HepG2 (cell line): ENCODE measurements around the gene RAB34. TPM values are rescaled to one million over a fixed set of nuclear protein-coding genes. Genes with fewer than 3 reads are reported as not detected.
A peak's percentile ranks its signal among the peaks of the same experiment; 100 is the strongest.

Experiments used
- ELK4 ChIP-seq: sonication (generic); formaldehyde crosslinking; IDR thresholded peaks from 2 replicates; pipeline ENCODE4 v1.9.0; 2021; ENCODE audit warnings: missing genetic modification reagents, borderline replicate concordance
- HMGXB3 ChIP-seq: sonication (generic); formaldehyde crosslinking; IDR thresholded peaks from 2 replicates; pipeline ENCODE4 v1.4.0; 2020; ENCODE audit warnings: missing genetic modification reagents, borderline replicate concordance
- HNRNPK ChIP-seq: fragments of 200-400 bp; formaldehyde crosslinking; IDR thresholded peaks from 2 replicates; pipeline ENCODE4 v1.6.1; 2018; ENCODE audit warnings: low read length, low read depth, moderate library complexity, mild to moderate bottlenecking; ENCODE audit not compliant: poor library complexity, severe bottlenecking
- KLF13 ChIP-seq: sonication (generic); formaldehyde crosslinking; IDR thresholded peaks from 2 replicates; pipeline ENCODE4 v1.4.0; 2020; ENCODE audit warnings: mild to moderate bottlenecking, missing genetic modification reagents
- MTA3 ChIP-seq: sonication (generic); formaldehyde crosslinking; IDR thresholded peaks from 2 replicates; pipeline ENCODE4 v1.4.0; 2020; ENCODE audit warnings: missing genetic modification reagents
- NONO ChIP-seq, 2 experiments: fragments of 450-650 bp in 1 of 2; sonication (generic) in 1 of 2; formaldehyde crosslinking in 1 of 2; IDR thresholded peaks in 1 of 2; conservative IDR thresholded peaks in 1 of 2; 2 replicates each; pipeline versions ENCODE4 v1.6.1 to v1.8.0; 2017 to 2022; ENCODE audit warnings: mild to moderate bottlenecking in 1 of 2, missing genetic modification reagents in 1 of 2, moderate library complexity in 1 of 2
- PHF8 ChIP-seq: sonication (generic); formaldehyde crosslinking; IDR thresholded peaks from 2 replicates; pipeline ENCODE4 v1.5.0; 2020; ENCODE audit warnings: missing genetic modification reagents
- POLR2A ChIP-seq, 2 experiments: IDR thresholded peaks; 2 replicates each; pipeline ENCODE4 v1.6.1; 2011; ENCODE audit warnings: low read depth in 2 of 2, low read length in 2 of 2, mild to moderate bottlenecking in 1 of 2, moderate library complexity in 1 of 2; ENCODE audit not compliant: insufficient read depth in 1 of 2
- RCOR2 ChIP-seq: IDR thresholded peaks from 2 replicates; pipeline ENCODE4 v1.6.1; 2016; ENCODE audit warnings: missing biosample characterization, missing genetic modification reagents
- TEF ChIP-seq: sonication (generic); formaldehyde crosslinking; IDR thresholded peaks from 2 replicates; pipeline ENCODE4 v1.5.0; 2020; ENCODE audit warnings: missing genetic modification reagents
- ZBTB38 ChIP-seq: sonication (generic); formaldehyde crosslinking; IDR thresholded peaks from 2 replicates; pipeline ENCODE4 v1.5.1; 2020; ENCODE audit warnings: mild to moderate bottlenecking, missing genetic modification reagents
- ZNF224 ChIP-seq: sonication (generic); formaldehyde crosslinking; IDR thresholded peaks from 2 replicates; pipeline ENCODE4 v1.5.0; 2020; ENCODE audit warnings: mild to moderate bottlenecking, missing genetic modification reagents
- ZNF44 ChIP-seq: sonication (generic); formaldehyde crosslinking; IDR thresholded peaks from 2 replicates; pipeline ENCODE4 v1.5.1; 2020; ENCODE audit warnings: mild to moderate bottlenecking, missing genetic modification reagents
- ZNF446 ChIP-seq: sonication (generic); formaldehyde crosslinking; IDR thresholded peaks from 2 replicates; pipeline ENCODE4 v1.5.0; 2020; ENCODE audit warnings: mild to moderate bottlenecking, missing genetic modification reagents
- ZNF550 ChIP-seq: sonication (generic); formaldehyde crosslinking; IDR thresholded peaks from 2 replicates; pipeline ENCODE4 v1.4.0; 2020; ENCODE audit warnings: mild to moderate bottlenecking, missing genetic modification reagents, borderline replicate concordance
- ZNF619 ChIP-seq: sonication (generic); formaldehyde crosslinking; IDR thresholded peaks from 2 replicates; pipeline ENCODE4 v1.4.0; 2020; ENCODE audit warnings: mild to moderate bottlenecking, missing genetic modification reagents
- ZNF629 ChIP-seq: sonication (generic); formaldehyde crosslinking; conservative IDR thresholded peaks from 2 replicates; pipeline ENCODE4 v1.5.0; 2020; ENCODE audit warnings: missing genetic modification reagents
- ZNF777 ChIP-seq: sonication (generic); formaldehyde crosslinking; IDR thresholded peaks from 2 replicates; pipeline ENCODE4 v1.4.0; 2020; ENCODE audit warnings: missing genetic modification reagents
- polyA plus RNA-seq, 8 experiments: library from polyadenylated mRNA; depleted of rRNA in 3 of 8; stranded (reverse) in 7 of 8; unstranded in 1 of 8; fragments of >200 nt; fragmentation: Illumina TruSeq in 4 of 8; extraction: Trizol in 4 of 8; gene quantifications; 2 replicates each; pipeline versions ENCODE4 v1.2.1 to v1.2.3, GENCODE V29; 2011 to 2016; ENCODE audit warnings: low read depth in 4 of 8, missing spikeins in 1 of 8, mixed read lengths in 1 of 8; ENCODE audit not compliant: insufficient read depth in 1 of 8
- total RNA-seq, 5 experiments: library from RNA; depleted of rRNA; stranded (reverse); fragments of >200 nt; fragmentation: Illumina TruSeq; extraction: Trizol; gene quantifications; 2 replicates each; pipeline ENCODE4 v1.2.3, GENCODE V29; 2016; ENCODE audit warnings: low read depth in 1 of 5
- TF ChIP-seq, protein P1 (sequence below): sonication (generic); formaldehyde crosslinking; IDR thresholded peaks from 2 replicates; pipeline ENCODE4 v1.8.1; 2023; ENCODE audit warnings: mild to moderate bottlenecking, inconsistent platforms, moderate library complexity, missing genetic modification reagents, borderline replicate concordance
- TF ChIP-seq, protein P2 (sequence below), 2 experiments: fragments of 450-650 bp in 1 of 2; sonication (generic) in 1 of 2; formaldehyde crosslinking; IDR thresholded peaks; 2 replicates each; pipeline versions ENCODE4 v1.5.0 to v1.8.0; 2020 to 2022; ENCODE audit warnings: mild to moderate bottlenecking in 1 of 2, missing genetic modification reagents in 1 of 2

RAB34 gene
- total and polyA plus RNA-seq, 2 of the 13 experiments (the other 11 are each of a cell fraction or from before 2014, with no cell fraction given): 0.49 TPM; not detected in 1

- TF ChIP-seq HMGXB3 (CRISPR knock-in tag) (no peak; the same call in 1 of the 2 replicates), POLR2A (IDR thresholded peaks at IDR 0.05; ENCODE audit: insufficient read depth in 1 of 2, low read depth in 2 of 2, low read length in 2 of 2) (peak in 1 of 2 experiments; percentile 92; a peak in 3 of 4 replicates), RCOR2 (CRISPR knock-in tag) (no peak), ZNF619 (0 out of 2 replicates have a peak, but pooled peaks have one; percentile 37), ZNF550 (CRISPR knock-in tag) (no peak), ZNF224 (CRISPR knock-in tag) (no peak), TEF (CRISPR knock-in tag) (peak; percentile 68; the same call in 1 of the 2 replicates), ZBTB38 (CRISPR knock-in tag) (peak; percentile 8; the same call in 1 of the 2 replicates), MTA3 (no peak), ZNF777 (CRISPR knock-in tag) (peak; percentile 39; the same call in 1 of the 2 replicates), ZNF44 (CRISPR knock-in tag) (no peak), NONO (IDR thresholded peaks at IDR 0.05) (no peak), NONO (CRISPR knock-in tag; conservative IDR thresholded peaks at IDR 0.05) (0 out of 2 replicates have a peak, but pooled peaks have one; percentile 32), ZNF629 (CRISPR knock-in tag) (peak; percentile 3; the same call in 1 of the 2 replicates), KLF13 (CRISPR knock-in tag) (no peak), PHF8 (CRISPR knock-in tag) (peak; percentile 42), HNRNPK (peak; percentile 43), ELK4 (CRISPR knock-in tag) (no peak), ZNF446 (CRISPR knock-in tag) (peak; percentile 62; the same call in 1 of the 2 replicates)
- TF ChIP-seq, protein P1, sequence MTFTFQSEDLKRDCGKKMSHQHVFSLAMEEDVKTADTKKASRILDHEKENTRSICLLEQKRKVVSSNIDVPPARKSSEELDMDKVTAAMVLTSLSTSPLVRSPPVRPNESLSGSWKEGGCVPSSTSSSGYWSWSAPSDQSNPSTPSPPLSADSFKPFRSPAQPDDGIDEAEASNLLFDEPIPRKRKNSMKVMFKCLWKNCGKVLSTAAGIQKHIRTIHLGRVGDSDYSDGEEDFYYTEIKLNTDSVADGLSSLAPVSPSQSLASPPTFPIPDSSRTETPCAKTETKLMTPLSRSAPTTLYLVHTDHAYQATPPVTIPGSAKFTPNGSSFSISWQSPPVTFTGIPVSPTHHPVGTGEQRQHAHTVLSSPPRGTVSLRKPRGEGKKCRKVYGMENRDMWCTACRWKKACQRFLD: no peak
- TF ChIP-seq, protein P2, sequence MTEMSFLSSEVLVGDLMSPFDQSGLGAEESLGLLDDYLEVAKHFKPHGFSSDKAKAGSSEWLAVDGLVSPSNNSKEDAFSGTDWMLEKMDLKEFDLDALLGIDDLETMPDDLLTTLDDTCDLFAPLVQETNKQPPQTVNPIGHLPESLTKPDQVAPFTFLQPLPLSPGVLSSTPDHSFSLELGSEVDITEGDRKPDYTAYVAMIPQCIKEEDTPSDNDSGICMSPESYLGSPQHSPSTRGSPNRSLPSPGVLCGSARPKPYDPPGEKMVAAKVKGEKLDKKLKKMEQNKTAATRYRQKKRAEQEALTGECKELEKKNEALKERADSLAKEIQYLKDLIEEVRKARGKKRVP (CRISPR knock-in tag; IDR thresholded peaks at IDR 0.05): peak in 1 of 2 experiments; percentile 16; a peak in 1 of 4 replicates
These were observed 25.8 kb upstream of the RAB34 start, which contains the start of gene TRAF4 (continued) for GRCh38 chr17:28743243-28744103.
